Fibroblast of mammary gland (primary cell): Measurements from ENCODE around the gene ADIPOR1.
"Not testable (repeated sequence)": the region's sequence is repeated elsewhere in the genome, so short reads cannot be mapped to it uniquely, and the experiment has no call there.

Experiments used
- DNase-seq: peaks from one replicate; pipeline ENCODE4 v3.0.0-alpha.2; 2010; ENCODE audit warnings: low read depth
- H3K4me3 ChIP-seq: 2 replicates; pipeline ENCODE4 v1.5.1; 2011; ENCODE audit warnings: low read depth, mild to moderate bottlenecking, low read length, moderate library complexity; ENCODE audit not compliant: control insufficient read depth
- CTCF ChIP-seq: conservative IDR thresholded peaks from 2 replicates; pipeline ENCODE4 v1.5.1; 2011; ENCODE audit warnings: low read depth, low read length, inconsistent platforms; ENCODE audit not compliant: control insufficient read depth, insufficient read depth

The ADIPOR1 gene

GRCh38 chr1:202957733-202958543 lies at the start of gene ADIPOR1:
TSS of gene ADIPOR1 (minus strand) at chr1:202958312. CDS start at chr1:202951070, 7,242 bp downstream.
- DNase-seq: peak; percentile 75
- peak within 1 kb of the TSS; percentile 77 for H3K4me3 ChIP-seq
- no peak for TF ChIP-seq CTCF

GRCh38 chr1:203006948-203007871 lies 49.1 kb upstream of the ADIPOR1 start, which contains the start of gene TMEM183A:
TSS of gene TMEM183A (plus strand) at chr1:203007374. CDS start at chr1:203007466, 92 bp downstream.
- peak within 1 kb of the TSS; percentile 92 for H3K4me3 ChIP-seq
- TF ChIP-seq CTCF: no peak
- peak; percentile 97 for DNase-seq

- not testable (repeated sequence) for H3K4me3 ChIP-seq
Measured at GRCh38 chr1:203005395-203006142, 47.5 kb upstream of the ADIPOR1 start.

GRCh38 chr1:203002951-203003350 lies 44.8 kb upstream of the ADIPOR1 start:
- TF ChIP-seq CTCF: no peak
- H3K4me3 ChIP-seq: no peak overlapping the region
- no peak for DNase-seq

More at GRCh38 chr1:203005395-203006142, 47.5 kb upstream of the ADIPOR1 start:
- DNase-seq: not testable (repeated sequence)

GRCh38 chr1:203001986-203002385 lies 43.9 kb upstream of the ADIPOR1 start:
- no peak for TF ChIP-seq CTCF
- no peak overlapping the region for H3K4me3 ChIP-seq
- no peak for DNase-seq

- no peak overlapping the region for H3K4me3 ChIP-seq
- TF ChIP-seq CTCF: no peak
- DNase-seq: no peak
Measured at GRCh38 chr1:203000217-203000944, 42.3 kb upstream of the ADIPOR1 start.
